Neural crest cell (in vitro differentiated cells): ENCODE results near the gene FASTKD1. TPM values are rescaled to one million over a fixed set of nuclear protein-coding genes. Genes with fewer than 3 reads are reported as not detected.
"Not testable (repeated sequence)": the region's sequence is repeated elsewhere in the genome, so short reads cannot be mapped to it uniquely, and the experiment has no call there.

Experiments used
- DNase-seq: peaks from one replicate; pipeline ENCODE4 v3.0.0; 2021; ENCODE audit warnings: low read depth, mixed read lengths, low spot score
- H3K27ac Mint-ChIP-seq: one replicate; pipeline ENCODE4 v1.8.0; 2021; ENCODE audit warnings: mild to moderate bottlenecking, mixed read lengths; ENCODE audit not compliant: unreplicated experiment
- H3K27me3 Mint-ChIP-seq: 2 replicates; pipeline ENCODE4 v1.8.0; 2021; ENCODE audit warnings: low read depth, mild to moderate bottlenecking, mixed read lengths
- H3K36me3 Mint-ChIP-seq: 2 replicates; pipeline ENCODE4 v1.8.0; 2021; ENCODE audit warnings: low read depth, mild to moderate bottlenecking, mixed read lengths
- H3K4me1 Mint-ChIP-seq: 2 replicates; pipeline ENCODE4 v1.8.0; 2021; ENCODE audit warnings: mixed read lengths
- H3K4me3 Mint-ChIP-seq: one replicate; pipeline ENCODE4 v1.8.0; 2021; ENCODE audit warnings: mild to moderate bottlenecking, mixed read lengths
- H3K9me3 Mint-ChIP-seq: 2 replicates; pipeline ENCODE4 v1.8.0; 2021; ENCODE audit warnings: mixed read lengths
- CTCF ChIP-seq: fragments of 200-600 bp; sonication (generic); conservative IDR thresholded peaks from 2 replicates; pipeline ENCODE4 v1.5.0; 2021; ENCODE audit warnings: antibody characterized with exemption, mild to moderate bottlenecking
- total RNA-seq: library from RNA; stranded (reverse); gene quantifications from 2 replicates; pipeline ENCODE4 v1.2.1, GENCODE V29; 2021

Gene FASTKD1
- total RNA-seq, 1 donor from 2014 or later: 32.9 TPM

- H3K27ac Mint-ChIP-seq: no peak overlapping the region
- peak; percentile 88 for TF ChIP-seq CTCF
- H3K27me3 Mint-ChIP-seq: no peaks in the 10 kb centered on the region
- DNase-seq: peak; percentile 74
- H3K4me1 Mint-ChIP-seq: peaks cover 14% of the 10 kb centered on the region
- no peaks in the 10 kb centered on the region for H3K9me3 Mint-ChIP-seq
- H3K36me3 Mint-ChIP-seq: peaks cover 7% of the 10 kb centered on the region
- H3K4me3 Mint-ChIP-seq: no peak overlapping the region
Observed at GRCh38 chr2:169528271-169528701, 45.4 kb downstream of the FASTKD1 start.

DNA sequence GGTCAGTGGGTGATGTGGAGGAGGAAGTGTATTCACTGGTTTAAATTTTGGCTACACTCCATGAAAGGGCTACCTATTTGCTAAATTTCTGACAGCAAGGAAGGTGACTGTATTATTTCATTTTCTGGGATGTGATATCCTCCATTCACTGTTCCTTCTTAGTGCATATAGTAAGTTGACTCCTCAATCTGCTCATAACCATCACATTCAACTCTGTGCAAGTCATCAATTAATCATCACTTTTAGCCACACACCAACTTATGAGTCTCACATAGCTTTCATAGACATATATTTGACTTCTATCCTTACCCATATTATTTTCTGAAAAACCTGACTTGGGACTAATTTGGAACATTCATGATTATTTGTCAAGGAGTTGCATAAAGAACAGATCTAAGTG lies 47.2 kb downstream of the FASTKD1 start:
- no peak for TF ChIP-seq CTCF
- Mint-ChIP-seq H3K27ac (no peak overlapping the region), H3K4me3 (no peak overlapping the region), H3K9me3 (no peaks in the 10 kb centered on the region), H3K36me3 (peaks cover 7% of the 10 kb centered on the region), H3K4me1 (peaks cover 14% of the 10 kb centered on the region), H3K27me3 (no peaks in the 10 kb centered on the region)
- no peak for DNase-seq

- no peak overlapping the region for H3K27ac Mint-ChIP-seq
- H3K4me3 Mint-ChIP-seq: no peak overlapping the region
- TF ChIP-seq CTCF: no peak
Observed at GRCh38 chr2:169525434-169525833, 48.2 kb downstream of the FASTKD1 start.

DNA sequence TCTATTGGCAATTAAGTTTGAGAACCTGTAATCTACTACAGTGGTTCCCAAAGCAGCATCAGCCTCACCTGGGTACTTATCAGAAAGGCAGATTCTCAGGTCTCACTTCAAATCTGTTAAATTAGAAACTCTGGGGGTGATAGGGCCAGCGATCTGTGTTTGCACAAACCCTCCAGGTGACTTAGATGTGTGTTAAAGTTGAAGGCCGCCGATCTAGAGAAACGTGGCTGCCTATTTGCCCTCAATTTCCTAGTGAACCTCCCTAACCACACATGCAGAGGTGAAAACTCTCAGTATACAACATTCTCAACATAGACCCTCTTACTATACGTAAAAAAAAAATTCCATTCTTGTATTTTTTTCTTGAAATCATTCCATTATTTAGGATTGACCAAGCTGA lies 50.0 kb downstream of the FASTKD1 start:
- Mint-ChIP-seq H3K4me1 (peaks cover 14% of the 10 kb centered on the region), H3K4me3 (no peak overlapping the region), H3K9me3 (no peaks in the 10 kb centered on the region), H3K36me3 (no peaks in the 10 kb centered on the region), H3K27ac (no peak overlapping the region), H3K27me3 (no peaks in the 10 kb centered on the region)
- no peak for DNase-seq
- no peak for TF ChIP-seq CTCF

More at GRCh38 chr2:169525434-169525833, 48.2 kb downstream of the FASTKD1 start:
- no peak for DNase-seq
- H3K9me3 Mint-ChIP-seq: no peaks in the 10 kb centered on the region
- H3K27me3 Mint-ChIP-seq: no peaks in the 10 kb centered on the region
- peaks cover 7% of the 10 kb centered on the region for H3K36me3 Mint-ChIP-seq
- H3K4me1 Mint-ChIP-seq: peaks cover 14% of the 10 kb centered on the region

- H3K27ac Mint-ChIP-seq: no peak overlapping the region
- no peak for TF ChIP-seq CTCF
- no peaks in the 10 kb centered on the region for H3K9me3 Mint-ChIP-seq
- DNase-seq: no peak
- H3K4me1 Mint-ChIP-seq: peaks cover 12% of the 10 kb centered on the region
- no peak overlapping the region for H3K4me3 Mint-ChIP-seq
- H3K27me3 Mint-ChIP-seq: no peaks in the 10 kb centered on the region
- no peaks in the 10 kb centered on the region for H3K36me3 Mint-ChIP-seq
Observed at GRCh38 chr2:169520896-169521295, 52.8 kb downstream of the FASTKD1 start.

GRCh38 chr2:169516488-169516995 lies 57.1 kb downstream of the FASTKD1 start:
- H3K27me3 Mint-ChIP-seq, H3K27ac Mint-ChIP-seq, H3K4me3 Mint-ChIP-seq, H3K36me3 Mint-ChIP-seq, H3K4me1 Mint-ChIP-seq, DNase-seq, H3K9me3 Mint-ChIP-seq: not testable (repeated sequence)

- H3K9me3 Mint-ChIP-seq, DNase-seq, H3K27me3 Mint-ChIP-seq, H3K27ac Mint-ChIP-seq, H3K36me3 Mint-ChIP-seq, H3K4me3 Mint-ChIP-seq: not testable (repeated sequence)
- H3K4me1 Mint-ChIP-seq: peaks cover 10% of the 10 kb centered on the region
Observed at GRCh38 chr2:169514758-169515157, 58.9 kb downstream of the FASTKD1 start.
